HepG2 (cell line): ENCODE results near the gene CAT. TPM values are rescaled to one million over a fixed set of nuclear protein-coding genes. Genes with fewer than 3 reads are reported as not detected.

Source experiments
- ARHGAP35 ChIP-seq: sonication (generic); formaldehyde crosslinking; IDR thresholded peaks from 2 replicates; pipeline ENCODE4 v1.9.0; 2022; ENCODE audit warnings: mild to moderate bottlenecking, inconsistent platforms, moderate library complexity, missing genetic modification reagents, borderline replicate concordance
- DBP ChIP-seq: sonication (generic); formaldehyde crosslinking; IDR thresholded peaks from 2 replicates; pipeline ENCODE4 v1.4.0; 2020; ENCODE audit warnings: missing genetic modification reagents; ENCODE audit errors: not compliant biosample characterization
- EHMT2 ChIP-seq: fragments of 200-600 bp; sonication (generic); IDR thresholded peaks from 2 replicates; pipeline ENCODE4 v1.7.0; 2017; ENCODE audit warnings: antibody characterized with exemption, low read depth, low read length, borderline replicate concordance
- ESRRA ChIP-seq: sonication (generic); formaldehyde crosslinking; IDR thresholded peaks from 2 replicates; pipeline ENCODE4 v1.5.1; 2020; ENCODE audit warnings: mild to moderate bottlenecking, low read depth, missing genetic modification reagents
- MTF1 ChIP-seq: sonication (generic); formaldehyde crosslinking; IDR thresholded peaks from 2 replicates; pipeline ENCODE4 v1.5.0; 2020; ENCODE audit warnings: missing genetic modification reagents
- MXD3 ChIP-seq: IDR thresholded peaks from 2 replicates; pipeline ENCODE4 v1.6.1; 2016; ENCODE audit warnings: mild to moderate bottlenecking, missing biosample characterization, missing genetic modification reagents
- MYNN ChIP-seq: sonication (generic); formaldehyde crosslinking; IDR thresholded peaks from 2 replicates; pipeline ENCODE4 v1.4.0; 2020; ENCODE audit warnings: mild to moderate bottlenecking, low read depth, missing genetic modification reagents
- POGK ChIP-seq: sonication (generic); formaldehyde crosslinking; conservative IDR thresholded peaks from 2 replicates; pipeline ENCODE4 v1.8.0; 2022; ENCODE audit warnings: mild to moderate bottlenecking, moderate library complexity, missing genetic modification reagents
- POLR2AphosphoS5 ChIP-seq: IDR thresholded peaks from 2 replicates; pipeline ENCODE4 v1.6.1; 2012; ENCODE audit warnings: low read depth, low read length
- TAF15 ChIP-seq: fragments of 200-400 bp; formaldehyde crosslinking; IDR thresholded peaks from one replicate; pipeline ENCODE4 v1.6.1; 2018; ENCODE audit warnings: mild to moderate bottlenecking, low read depth, low read length; ENCODE audit not compliant: poor library complexity, severe bottlenecking
- U2AF1 ChIP-seq: fragments of 200-400 bp; formaldehyde crosslinking; optimal IDR thresholded peaks from 2 replicates; pipeline ENCODE3; 2017; ENCODE audit warnings: mild to moderate bottlenecking, low read depth, low read length
- YEATS4 ChIP-seq: sonication (generic); formaldehyde crosslinking; IDR thresholded peaks from 2 replicates; pipeline ENCODE4 v1.4.0; 2020; ENCODE audit warnings: missing genetic modification reagents, borderline replicate concordance
- ZKSCAN8 ChIP-seq: IDR thresholded peaks from 2 replicates; pipeline ENCODE4 v1.6.1; 2016; ENCODE audit warnings: borderline replicate concordance, missing genetic modification reagents, missing compliant biosample characterization
- ZNF230 ChIP-seq: sonication (generic); formaldehyde crosslinking; IDR thresholded peaks from 2 replicates; pipeline ENCODE4 v1.4.0; 2020; ENCODE audit warnings: mild to moderate bottlenecking, missing genetic modification reagents
- ZNF510 ChIP-seq: sonication (generic); formaldehyde crosslinking; IDR thresholded peaks from 2 replicates; pipeline ENCODE4 v1.4.0; 2020; ENCODE audit warnings: low read depth, mild to moderate bottlenecking, missing genetic modification reagents
- ZNF547 ChIP-seq: sonication (generic); formaldehyde crosslinking; IDR thresholded peaks from 2 replicates; pipeline ENCODE4 v1.5.1; 2020; ENCODE audit warnings: mild to moderate bottlenecking, missing genetic modification reagents
- ZNF672 ChIP-seq: sonication (generic); formaldehyde crosslinking; IDR thresholded peaks from 2 replicates; pipeline ENCODE4 v1.8.1; 2022; ENCODE audit warnings: missing genetic modification reagents
- ZNF687 ChIP-seq: sonication (generic); formaldehyde crosslinking; IDR thresholded peaks from 2 replicates; pipeline ENCODE4 v1.5.1; 2020; ENCODE audit warnings: mild to moderate bottlenecking, missing genetic modification reagents, moderate library complexity
- ZNF746 ChIP-seq: sonication (generic); formaldehyde crosslinking; IDR thresholded peaks from 2 replicates; pipeline ENCODE4 v1.8.0; 2022; ENCODE audit warnings: mild to moderate bottlenecking, missing genetic modification reagents
- ZNF768 ChIP-seq: sonication (generic); formaldehyde crosslinking; IDR thresholded peaks from 2 replicates; pipeline ENCODE4 v1.4.0; 2020; ENCODE audit warnings: missing genetic modification reagents
- ZSCAN12 ChIP-seq: sonication (generic); formaldehyde crosslinking; IDR thresholded peaks from 2 replicates; pipeline ENCODE4 v1.9.0; 2021; ENCODE audit warnings: mild to moderate bottlenecking, missing genetic modification reagents
- polyA plus RNA-seq, 8 experiments: library from polyadenylated mRNA; depleted of rRNA in 3 of 8; stranded (reverse) in 7 of 8; unstranded in 1 of 8; fragments of >200 nt; fragmentation: Illumina TruSeq in 4 of 8; extraction: Trizol in 4 of 8; gene quantifications; 2 replicates each; pipeline versions ENCODE4 v1.2.1 to v1.2.3, GENCODE V29; 2011 to 2016; ENCODE audit warnings: low read depth in 4 of 8, missing spikeins in 1 of 8, mixed read lengths in 1 of 8; ENCODE audit not compliant: insufficient read depth in 1 of 8
- total RNA-seq, 5 experiments: library from RNA; depleted of rRNA; stranded (reverse); fragments of >200 nt; fragmentation: Illumina TruSeq; extraction: Trizol; gene quantifications; 2 replicates each; pipeline ENCODE4 v1.2.3, GENCODE V29; 2016; ENCODE audit warnings: low read depth in 1 of 5

CAT gene
- total and polyA plus RNA-seq, 2 of the 13 experiments (the other 11 are each of a cell fraction or from before 2014, with no cell fraction given), result 107 to 136 TPM

- TF ChIP-seq U2AF1 (peak; percentile 81), MXD3 (peak; percentile 88), ZNF768 (CRISPR knock-in tag) (peak; percentile 73; the same call in 1 of the 2 replicates), ZSCAN12 (CRISPR knock-in tag) (peak; percentile 77; the same call in 1 of the 2 replicates), ARHGAP35 (0 out of 2 replicates have a peak, but pooled peaks have one; percentile 53), ZNF547 (CRISPR knock-in tag) (peak; percentile 82), ESRRA (no peak; the same call in 1 of the 2 replicates), POGK (peak; percentile 59; the same call in 1 of the 2 replicates), MYNN (no peak), DBP (CRISPR knock-in tag) (peak; percentile 35), YEATS4 (peak; percentile 76), TAF15 (no peak), EHMT2 (no peak), ZNF672 (CRISPR knock-in tag) (no peak), ZNF230 (peak; percentile 92; the same call in 1 of the 2 replicates), POLR2AphosphoS5 (peak; percentile 90), MTF1 (CRISPR knock-in tag) (no peak), ZKSCAN8 (CRISPR knock-in tag) (no peak), ZNF510 (CRISPR knock-in tag) (0 out of 2 replicates have a peak, but pooled peaks have one; percentile 24), ZNF687 (CRISPR knock-in tag) (peak; percentile 97), ZNF746 (CRISPR knock-in tag) (0 out of 2 replicates have a peak, but pooled peaks have one; percentile 44)
These were observed at the start of gene CAT (continued) for GRCh38 chr11:34438529-34439507.
